ENCODE results near the gene MED27. TPM values are rescaled to one million over a fixed set of nuclear protein-coding genes. Genes with fewer than 3 reads are reported as not detected.

The MED27 gene
- total and polyA plus RNA-seq, 2 of the 13 experiments (the other 11 are each of a cell fraction or from before 2014, with no cell fraction given), result 16.9 to 19.0 TPM

GRCh38 chr9:132114102-132114707, 34.5 kb upstream of the MED27 start (continued):
- TF ChIP-seq ZNF552 (CRISPR knock-in tag; IDR thresholded peaks at IDR 0.05; ENCODE audit: borderline replicate concordance), result 0 out of 2 replicates have a peak, but pooled peaks have one; percentile 80
- TF ChIP-seq ETV6 (CRISPR knock-in tag; conservative IDR thresholded peaks at IDR 0.05), result peak; percentile 99
- peak; percentile 95; the same call in 1 of the 2 replicates for TF ChIP-seq FOXO4 (CRISPR knock-in tag; conservative IDR thresholded peaks at IDR 0.05)
- no peak for TF ChIP-seq PTBP1 (IDR thresholded peaks at IDR 0.05; ENCODE audit: low read depth, low read length, poor library complexity, severe bottlenecking)
- peak; percentile 74 for TF ChIP-seq PRDM15 (CRISPR knock-in tag; IDR thresholded peaks at IDR 0.05)
- peak; percentile 97 for TF ChIP-seq ZC3H13 (CRISPR knock-in tag; IDR thresholded peaks at IDR 0.05)
- peak; percentile 98 for TF ChIP-seq ZNF674 (CRISPR knock-in tag; IDR thresholded peaks at IDR 0.05; ENCODE audit: low read depth)
- TF ChIP-seq ZNF724P (CRISPR knock-in tag; IDR thresholded peaks at IDR 0.05; ENCODE audit: borderline replicate concordance), result peak; percentile 97
- TF ChIP-seq ZNF414 (CRISPR knock-in tag; IDR thresholded peaks at IDR 0.05), result no peak
- TF ChIP-seq, protein P1, sequence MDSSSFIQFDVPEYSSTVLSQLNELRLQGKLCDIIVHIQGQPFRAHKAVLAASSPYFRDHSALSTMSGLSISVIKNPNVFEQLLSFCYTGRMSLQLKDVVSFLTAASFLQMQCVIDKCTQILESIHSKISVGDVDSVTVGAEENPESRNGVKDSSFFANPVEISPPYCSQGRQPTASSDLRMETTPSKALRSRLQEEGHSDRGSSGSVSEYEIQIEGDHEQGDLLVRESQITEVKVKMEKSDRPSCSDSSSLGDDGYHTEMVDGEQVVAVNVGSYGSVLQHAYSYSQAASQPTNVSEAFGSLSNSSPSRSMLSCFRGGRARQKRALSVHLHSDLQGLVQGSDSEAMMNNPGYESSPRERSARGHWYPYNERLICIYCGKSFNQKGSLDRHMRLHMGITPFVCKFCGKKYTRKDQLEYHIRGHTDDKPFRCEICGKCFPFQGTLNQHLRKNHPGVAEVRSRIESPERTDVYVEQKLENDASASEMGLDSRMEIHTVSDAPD (CRISPR knock-in tag; IDR thresholded peaks at IDR 0.05), result no peak
- TF ChIP-seq, protein P2, sequence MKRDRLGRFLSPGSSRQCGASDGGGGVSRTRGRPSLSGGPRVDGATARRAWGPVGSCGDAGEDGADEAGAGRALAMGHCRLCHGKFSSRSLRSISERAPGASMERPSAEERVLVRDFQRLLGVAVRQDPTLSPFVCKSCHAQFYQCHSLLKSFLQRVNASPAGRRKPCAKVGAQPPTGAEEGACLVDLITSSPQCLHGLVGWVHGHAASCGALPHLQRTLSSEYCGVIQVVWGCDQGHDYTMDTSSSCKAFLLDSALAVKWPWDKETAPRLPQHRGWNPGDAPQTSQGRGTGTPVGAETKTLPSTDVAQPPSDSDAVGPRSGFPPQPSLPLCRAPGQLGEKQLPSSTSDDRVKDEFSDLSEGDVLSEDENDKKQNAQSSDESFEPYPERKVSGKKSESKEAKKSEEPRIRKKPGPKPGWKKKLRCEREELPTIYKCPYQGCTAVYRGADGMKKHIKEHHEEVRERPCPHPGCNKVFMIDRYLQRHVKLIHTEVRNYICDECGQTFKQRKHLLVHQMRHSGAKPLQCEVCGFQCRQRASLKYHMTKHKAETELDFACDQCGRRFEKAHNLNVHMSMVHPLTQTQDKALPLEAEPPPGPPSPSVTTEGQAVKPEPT (CRISPR knock-in tag; IDR thresholded peaks at IDR 0.05; ENCODE audit: low read depth), result peak; percentile 96
- TF ChIP-seq ZNF329 (CRISPR knock-in tag; IDR thresholded peaks at IDR 0.05; ENCODE audit: low read depth), result peak; percentile 94
- TF ChIP-seq ETV5 (CRISPR knock-in tag; IDR thresholded peaks at IDR 0.05; ENCODE audit: borderline replicate concordance), result peak; percentile 78
- no peak for TF ChIP-seq POLR2AphosphoS2 (IDR thresholded peaks at IDR 0.05; ENCODE audit: low read depth, low read length)
- peak; percentile 60; the same call in 1 of the 2 replicates for TF ChIP-seq TFDP1 (CRISPR knock-in tag; IDR thresholded peaks at IDR 0.05; ENCODE audit: borderline replicate concordance)
- peak; percentile 76; the same call in 1 of the 2 replicates for TF ChIP-seq ZNF784 (CRISPR knock-in tag; IDR thresholded peaks at IDR 0.05; ENCODE audit: borderline replicate concordance)
- TF ChIP-seq ARNT (IDR thresholded peaks at IDR 0.05), result no peak
